Trophoblast cell (in vitro differentiated cells and primary cell): ENCODE measurements around the gene KLK10.

Experiments
- DNase-seq, 2 donors: peaks; one replicate each; pipeline ENCODE4 v3.0.0-alpha.2; 2016
- H2AFZ ChIP-seq: 2 replicates; pipeline ENCODE4 v1.6.1; 2013; ENCODE audit warnings: low read length, moderate library complexity, mild to moderate bottlenecking; ENCODE audit not compliant: insufficient read depth, poor library complexity
- H2AK5ac ChIP-seq: 2 replicates; pipeline ENCODE4 v1.6.1; 2013; ENCODE audit warnings: mild to moderate bottlenecking, low read length
- H2BK120ac ChIP-seq: 2 replicates; pipeline ENCODE4 v1.6.1; 2013; ENCODE audit warnings: low read length, mild to moderate bottlenecking, moderate library complexity; ENCODE audit not compliant: insufficient read depth, poor library complexity
- H2BK12ac ChIP-seq: 2 replicates; pipeline ENCODE4 v1.6.1; 2013; ENCODE audit warnings: mild to moderate bottlenecking, low read length, moderate library complexity
- H2BK5ac ChIP-seq: 2 replicates; pipeline ENCODE4 v1.6.1; 2013; ENCODE audit warnings: low read length, low read depth, moderate library complexity, mild to moderate bottlenecking; ENCODE audit not compliant: poor library complexity
- H3K14ac ChIP-seq: 2 replicates; pipeline ENCODE4 v1.6.1; 2013; ENCODE audit warnings: mild to moderate bottlenecking, low read length
- H3K18ac ChIP-seq: 2 replicates; pipeline ENCODE4 v1.6.1; 2013; ENCODE audit warnings: mild to moderate bottlenecking, low read length
- H3K23ac ChIP-seq: 2 replicates; pipeline ENCODE4 v1.6.1; 2013; ENCODE audit warnings: low read length
- H3K27ac ChIP-seq: 2 replicates; pipeline ENCODE4 v1.5.1; 2013; ENCODE audit warnings: low read depth, mild to moderate bottlenecking, inconsistent platforms, low read length, moderate library complexity
- H3K27me3 ChIP-seq: 2 replicates; pipeline ENCODE4 v1.6.1; 2013; ENCODE audit warnings: inconsistent platforms, mild to moderate bottlenecking, low read length, moderate library complexity; ENCODE audit not compliant: insufficient read depth
- H3K36me3 ChIP-seq, 2 experiments: 1 replicate in 1 of 2; 2 replicates in 1 of 2; pipeline ENCODE4 v1.6.1; 2013; ENCODE audit warnings: low read length in 2 of 2, mild to moderate bottlenecking in 2 of 2, moderate library complexity in 1 of 2; ENCODE audit not compliant: insufficient read depth in 2 of 2, control insufficient read depth in 1 of 2
- H3K4ac ChIP-seq: 2 replicates; pipeline ENCODE4 v1.6.1; 2013; ENCODE audit warnings: low read depth, mild to moderate bottlenecking, low read length, moderate library complexity
- H3K4me1 ChIP-seq, 2 experiments: 1 replicate in 1 of 2; 2 replicates in 1 of 2; pipeline ENCODE4 v1.6.1; 2013; ENCODE audit warnings: low read length in 2 of 2, mild to moderate bottlenecking in 2 of 2, moderate library complexity in 1 of 2; ENCODE audit not compliant: insufficient read depth in 2 of 2, control insufficient read depth in 1 of 2
- H3K4me2 ChIP-seq: 2 replicates; pipeline ENCODE4 v1.6.1; 2013; ENCODE audit warnings: inconsistent platforms, mild to moderate bottlenecking, low read length, moderate library complexity
- H3K4me3 ChIP-seq: 2 replicates; pipeline ENCODE4 v1.5.1; 2013; ENCODE audit warnings: mild to moderate bottlenecking, low read depth, low read length, inconsistent platforms
- H3K79me1 ChIP-seq: one replicate; pipeline ENCODE4 v1.6.1; 2013; ENCODE audit warnings: low read length
- H3K79me2 ChIP-seq: 2 replicates; pipeline ENCODE4 v1.6.1; 2013; ENCODE audit warnings: low read length, mild to moderate bottlenecking; ENCODE audit not compliant: control insufficient read depth, insufficient read depth, poor library complexity
- H3K9ac ChIP-seq: 2 replicates; pipeline ENCODE4 v1.6.1; 2013; ENCODE audit warnings: mild to moderate bottlenecking, low read length
- H3K9me3 ChIP-seq: 2 replicates; pipeline ENCODE4 v1.6.1; 2013; ENCODE audit warnings: low read depth, mild to moderate bottlenecking, control low read depth, inconsistent platforms, low read length; ENCODE audit not compliant: insufficient read depth
- H4K12ac ChIP-seq: 2 replicates; pipeline ENCODE4 v1.6.1; 2013; ENCODE audit warnings: low read depth, mild to moderate bottlenecking, low read length, moderate library complexity
- H4K8ac ChIP-seq: 2 replicates; pipeline ENCODE4 v1.6.1; 2013; ENCODE audit warnings: low read depth, mild to moderate bottlenecking, low read length, moderate library complexity
- H4K91ac ChIP-seq: one replicate; pipeline ENCODE4 v1.6.1; 2013; ENCODE audit warnings: low read depth, mild to moderate bottlenecking, low read length, moderate library complexity
- WGBS: extraction: QIAGEN DNeasy Blood & Tissue Kit; methylation state at CpG from one replicate; pipeline ENCODE4 v1.1.7; 2013; ENCODE audit warnings: missing lambda C conversion rate; ENCODE audit not compliant: insufficient read length, insufficient coverage; ENCODE audit errors: extremely low coverage; 5-methylcytosine and 5-hydroxymethylcytosine counted together

The KLK10 gene

GRCh38 chr19:51063664-51064063 lies 44.2 kb upstream of the KLK10 start:
- Histone ChIP-seq H3K79me2 (no peaks in the 10 kb centered on the region), H3K4me1 (peaks cover 2 to 3% of the 10 kb centered on the region in 2 experiments)

GRCh38 chr19:51060973-51061372 lies 41.5 kb upstream of the KLK10 start:
- no peak overlapping the region for H2AFZ ChIP-seq
- no peaks in the 10 kb centered on the region for H3K36me3 ChIP-seq
- H3K79me2 ChIP-seq: no peaks in the 10 kb centered on the region
- H3K79me1 ChIP-seq: no peaks in the 10 kb centered on the region
- no peak overlapping the region for H4K91ac ChIP-seq
- no CpG with 5 or more reads among the region's 1 CpG for whole genome bisulfite sequencing
- H3K4me1 ChIP-seq: peaks cover 2 to 3% of the 10 kb centered on the region in 2 experiments
- no peak overlapping the region for H3K14ac ChIP-seq
- H3K9me3 ChIP-seq: no peaks in the 10 kb centered on the region
- no peak overlapping the region for H2BK120ac ChIP-seq
- no peak overlapping the region for H3K9ac ChIP-seq
- H3K4ac ChIP-seq: no peak overlapping the region
- no peak overlapping the region for H3K4me3 ChIP-seq
- no peak overlapping the region for H3K27ac ChIP-seq
- no peak overlapping the region for H3K4me2 ChIP-seq
- H4K12ac ChIP-seq: no peak overlapping the region
- H3K18ac ChIP-seq: no peak overlapping the region
- H3K23ac ChIP-seq: no peak overlapping the region
- no peak overlapping the region for H2BK12ac ChIP-seq
- no peaks in the 10 kb centered on the region for H3K27me3 ChIP-seq
- no peak overlapping the region for H2AK5ac ChIP-seq
- no peak overlapping the region for H4K8ac ChIP-seq
- DNase-seq: no peak
- no peak overlapping the region for H2BK5ac ChIP-seq

More at GRCh38 chr19:51063664-51064063, 44.2 kb upstream of the KLK10 start:
- H2BK120ac ChIP-seq: no peak overlapping the region
- no peak overlapping the region for H4K8ac ChIP-seq
- H2AFZ ChIP-seq: no peak overlapping the region
- no peak overlapping the region for H3K4ac ChIP-seq
- no peak overlapping the region for H2AK5ac ChIP-seq
- H3K79me1 ChIP-seq: no peaks in the 10 kb centered on the region
- no CpG with 5 or more reads among the region's 7 CpGs for WGBS
- H2BK12ac ChIP-seq: no peak overlapping the region
- no peak overlapping the region for H3K27ac ChIP-seq
- H3K14ac ChIP-seq: no peak overlapping the region
- H3K18ac ChIP-seq: no peak overlapping the region
- no peaks in the 10 kb centered on the region for H3K36me3 ChIP-seq
- H3K9me3 ChIP-seq: no peaks in the 10 kb centered on the region
- no peak overlapping the region for H4K12ac ChIP-seq
- no peak overlapping the region for H4K91ac ChIP-seq
- H3K9ac ChIP-seq: no peak overlapping the region
- no peaks in the 10 kb centered on the region for H3K27me3 ChIP-seq
- no peak overlapping the region for H2BK5ac ChIP-seq
- H3K4me3 ChIP-seq: no peak overlapping the region
- H3K23ac ChIP-seq: no peak overlapping the region
- H3K4me2 ChIP-seq: no peak overlapping the region
- DNase-seq: no peak

GRCh38 chr19:51060336-51060735 lies 40.8 kb upstream of the KLK10 start:
- Histone ChIP-seq H4K12ac (no peak overlapping the region), H3K4ac (no peak overlapping the region), H3K4me3 (no peak overlapping the region), H3K23ac (no peak overlapping the region), H2BK12ac (no peak overlapping the region), H3K27me3 (no peaks in the 10 kb centered on the region), H3K18ac (no peak overlapping the region), H4K8ac (no peak overlapping the region), H3K79me1 (no peaks in the 10 kb centered on the region), H3K79me2 (no peaks in the 10 kb centered on the region), H2AK5ac (no peak overlapping the region), H4K91ac (no peak overlapping the region), H2BK120ac (no peak overlapping the region), H3K9me3 (no peaks in the 10 kb centered on the region), H3K4me1 (peaks cover 0 to 2% of the 10 kb centered on the region in 2 experiments), H3K36me3 (no peaks in the 10 kb centered on the region), H3K9ac (no peak overlapping the region), H2AFZ (no peak overlapping the region), H3K4me2 (no peak overlapping the region), H3K27ac (no peak overlapping the region), H2BK5ac (no peak overlapping the region), H3K14ac (no peak overlapping the region)
- no peak for DNase-seq
- WGBS: 100% methylated on average over 1 of the region's 4 CpGs

GRCh38 chr19:51059715-51060114 lies 40.2 kb upstream of the KLK10 start:
- no CpG with 5 or more reads among the region's 7 CpGs for WGBS
- Histone ChIP-seq H3K4me2 (no peak overlapping the region), H3K4me1 (peaks cover 0 to 2% of the 10 kb centered on the region in 2 experiments), H3K36me3 (no peaks in the 10 kb centered on the region), H4K8ac (no peak overlapping the region), H3K4me3 (no peak overlapping the region), H3K79me2 (no peaks in the 10 kb centered on the region), H4K12ac (no peak overlapping the region), H2AFZ (no peak overlapping the region), H2AK5ac (no peak overlapping the region), H3K79me1 (no peaks in the 10 kb centered on the region), H2BK5ac (no peak overlapping the region), H4K91ac (no peak overlapping the region), H2BK120ac (no peak overlapping the region), H3K27ac (no peak overlapping the region), H3K18ac (no peak overlapping the region), H3K9ac (no peak overlapping the region), H3K4ac (no peak overlapping the region), H3K23ac (no peak overlapping the region), H2BK12ac (no peak overlapping the region), H3K14ac (no peak overlapping the region), H3K27me3 (no peaks in the 10 kb centered on the region), H3K9me3 (no peaks in the 10 kb centered on the region)
- no peak for DNase-seq
